Measurements from ENCODE around the gene FOXK2.
"Not testable (repeated sequence)": the region's sequence is repeated elsewhere in the genome, so short reads cannot be mapped to it uniquely, and the experiment has no call there.

FOXK2 gene

DNA sequence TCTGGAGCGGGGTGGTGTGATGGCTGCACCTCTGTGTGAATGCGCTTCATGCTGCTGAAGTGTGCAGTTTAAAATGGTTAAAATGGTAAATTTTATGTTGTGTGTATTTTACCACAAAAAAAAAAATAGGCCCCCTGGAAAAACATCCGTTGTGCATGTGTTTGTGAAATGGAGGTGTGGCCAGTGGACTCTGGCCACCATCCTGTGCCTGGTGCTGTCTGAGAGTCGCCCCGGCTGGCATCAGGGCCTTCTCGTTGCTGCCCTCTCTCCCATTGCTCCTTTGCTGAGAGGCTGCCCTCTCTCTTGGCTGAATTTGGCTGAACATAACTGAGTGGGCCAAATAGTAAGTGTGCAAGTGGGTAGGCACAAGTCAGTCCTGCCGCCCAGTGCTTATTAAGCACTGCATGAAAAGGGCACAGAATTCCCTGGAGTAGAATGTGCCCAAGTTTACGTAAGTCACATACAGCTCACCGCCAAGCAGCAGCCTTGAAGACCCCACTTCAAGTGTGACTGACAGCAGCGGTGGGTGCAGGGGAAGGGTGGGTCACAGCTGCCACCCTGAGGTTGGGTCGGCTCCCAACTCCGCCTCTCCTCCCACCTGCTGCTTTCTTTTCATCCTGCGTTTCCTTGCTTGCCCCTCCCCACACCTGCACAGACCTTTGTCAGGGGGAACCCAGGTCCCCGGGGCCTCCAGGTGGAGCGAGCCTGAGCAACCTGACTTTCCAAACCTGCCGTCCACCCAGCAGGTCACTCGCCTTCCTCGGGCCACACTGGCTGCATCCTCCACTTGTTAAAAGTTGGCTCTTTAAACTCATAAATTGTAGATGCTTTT is 46.8 kb downstream of the FOXK2 start:
- DNase-seq: no peak

DNA sequence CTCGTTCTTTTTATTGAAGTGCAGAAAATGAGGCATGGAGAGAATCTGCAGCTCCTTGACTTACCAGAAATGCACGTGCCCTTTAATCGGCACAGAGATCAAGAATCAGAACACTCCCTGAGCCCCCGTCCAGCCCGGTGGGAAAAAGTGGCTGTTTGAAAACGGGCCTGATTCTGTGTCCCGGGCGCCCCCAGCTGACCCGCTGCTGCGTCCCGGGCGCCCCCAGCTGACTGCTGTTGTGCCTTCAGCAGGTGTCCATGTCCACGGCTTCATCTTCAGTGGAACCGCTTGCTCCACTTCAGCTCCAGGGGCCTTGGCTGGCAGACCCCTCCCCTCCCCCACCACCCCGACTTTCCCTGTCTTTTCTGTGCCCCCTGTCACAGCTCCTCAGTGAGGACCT is 47.8 kb downstream of the FOXK2 start:
- DNase-seq: no peak

DNA sequence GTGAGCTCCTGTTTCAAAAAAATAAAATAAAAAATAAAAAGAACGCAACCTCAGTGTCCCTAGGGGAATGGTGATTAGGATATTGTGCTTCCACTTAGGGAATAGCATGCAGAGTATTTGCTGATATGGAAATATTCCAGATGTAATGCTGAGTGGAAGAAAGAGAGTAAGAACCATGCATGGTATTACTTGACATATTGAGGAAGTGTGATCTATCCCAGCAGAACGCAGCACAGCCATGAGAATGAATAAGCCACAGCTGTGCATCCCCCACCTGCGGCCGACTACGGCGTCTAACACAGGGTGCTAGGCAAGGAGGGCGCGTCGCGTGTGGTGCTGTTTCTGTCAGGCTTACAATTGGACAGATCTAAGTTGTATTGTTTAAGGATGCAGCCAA is 49.5 kb downstream of the FOXK2 start:
- DNase-seq: no peak

DNA sequence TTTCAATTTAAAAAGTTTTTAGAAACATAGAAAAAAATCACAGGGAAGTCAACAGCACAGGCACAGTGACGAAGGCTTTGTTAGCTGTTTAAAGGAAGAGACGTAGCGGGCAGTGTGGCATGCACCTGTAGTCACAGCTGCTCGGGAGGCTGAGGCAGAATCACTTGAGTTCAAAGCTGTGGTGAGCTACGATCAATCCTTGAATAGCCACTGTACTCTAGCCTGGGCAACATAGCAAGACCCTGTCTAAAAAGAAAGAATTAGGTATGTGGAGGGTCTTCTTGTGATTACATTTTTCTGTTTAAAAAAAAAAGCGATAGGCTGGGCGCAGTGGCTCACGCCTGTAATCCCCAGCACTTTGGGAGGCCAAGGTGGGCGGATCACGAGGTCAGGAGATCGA is 50.1 kb downstream of the FOXK2 start:
- no peak for DNase-seq

DNA sequence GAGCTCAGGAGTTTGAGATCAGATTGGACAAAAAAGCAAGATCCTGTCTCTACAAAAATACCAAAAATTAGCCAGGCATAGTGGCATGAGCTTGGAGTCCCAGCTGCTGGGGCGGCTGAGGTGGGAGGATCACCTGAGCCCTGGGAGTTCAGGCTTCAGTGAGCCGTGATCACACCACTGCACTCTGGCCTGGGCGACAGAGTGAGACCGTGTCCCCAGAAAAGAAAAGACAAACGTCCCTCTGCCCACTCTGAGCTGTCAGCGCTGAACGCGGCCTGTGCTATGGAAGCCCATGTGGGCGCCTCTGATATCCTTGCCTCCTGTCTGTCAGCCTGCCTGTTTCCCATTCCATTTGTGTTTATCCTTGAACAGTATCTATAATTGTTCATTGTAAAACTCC is 50.7 kb downstream of the FOXK2 start:
- DNase-seq: no peak

DNA sequence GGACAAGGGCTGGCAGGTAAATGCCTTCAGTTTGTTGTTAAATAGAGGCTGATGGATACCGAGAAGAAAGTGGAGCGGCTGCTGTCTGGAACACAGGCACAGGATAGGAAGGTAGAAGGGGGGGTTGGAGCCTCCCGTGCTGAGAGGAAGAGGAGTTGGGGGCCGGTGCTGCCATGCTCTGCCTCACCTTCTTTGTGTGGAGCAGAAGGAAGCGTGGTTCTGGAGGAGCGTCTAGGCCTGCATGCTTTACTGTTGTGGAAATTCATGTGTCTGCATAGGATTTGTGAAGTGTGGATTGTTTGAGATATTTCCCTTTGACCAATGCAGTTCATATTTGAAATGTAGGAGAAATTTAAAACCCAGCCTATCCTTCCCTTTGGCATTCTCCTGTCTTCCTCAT is 52.3 kb downstream of the FOXK2 start:
- DNase-seq: no peak

DNA sequence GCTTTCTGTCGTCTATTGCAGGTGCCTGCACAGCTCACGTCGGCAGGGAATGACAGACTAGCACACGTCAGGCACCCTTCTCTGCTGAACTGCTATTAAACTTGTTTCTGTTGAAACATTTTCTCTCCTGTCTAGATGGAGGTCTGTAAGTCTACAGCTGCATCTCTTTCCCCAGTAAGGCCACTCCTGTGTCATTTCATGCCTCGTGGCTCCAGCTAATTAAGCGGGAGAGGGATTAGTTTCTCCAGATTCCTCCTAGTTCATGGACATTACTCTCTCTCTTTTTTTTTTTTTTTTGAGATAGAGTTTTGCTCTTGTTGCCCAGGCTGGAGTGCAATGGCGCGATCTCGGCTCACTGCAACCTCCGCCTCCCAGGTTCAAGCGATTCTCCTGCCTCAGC is 54.5 kb downstream of the FOXK2 start:
- no peak for DNase-seq

DNA sequence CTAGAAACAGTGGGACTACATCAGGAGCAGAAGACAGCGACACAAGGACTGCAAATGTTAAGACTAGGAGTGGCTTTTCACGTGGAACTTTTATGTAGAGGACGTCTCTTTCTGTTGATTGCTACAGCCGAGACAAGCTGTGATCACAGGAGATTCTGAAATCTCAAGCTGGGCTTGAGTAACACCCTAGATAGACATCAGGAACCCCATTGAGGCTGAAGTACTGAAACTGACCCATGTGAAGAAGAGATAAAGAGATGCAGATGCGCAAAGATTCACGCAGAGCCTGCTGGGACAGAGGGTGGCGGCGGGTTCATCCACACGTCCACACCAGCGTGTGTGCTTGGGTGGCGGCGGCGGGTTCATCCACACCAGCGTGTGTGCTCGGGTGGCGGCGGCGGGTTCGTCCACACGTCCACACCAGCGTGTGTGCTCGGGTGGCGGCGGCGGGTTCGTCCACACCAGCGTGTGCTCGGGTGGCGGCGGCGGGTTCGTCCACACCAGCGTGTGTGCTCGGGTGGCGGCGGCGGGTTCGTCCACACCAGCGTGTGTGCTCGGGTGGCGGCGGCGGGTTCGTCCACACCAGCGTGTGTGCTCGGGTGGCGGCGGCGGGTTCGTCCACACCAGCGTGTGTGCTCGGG is 56.2 kb downstream of the FOXK2 start:
- DNase-seq: not testable (repeated sequence)

DNA sequence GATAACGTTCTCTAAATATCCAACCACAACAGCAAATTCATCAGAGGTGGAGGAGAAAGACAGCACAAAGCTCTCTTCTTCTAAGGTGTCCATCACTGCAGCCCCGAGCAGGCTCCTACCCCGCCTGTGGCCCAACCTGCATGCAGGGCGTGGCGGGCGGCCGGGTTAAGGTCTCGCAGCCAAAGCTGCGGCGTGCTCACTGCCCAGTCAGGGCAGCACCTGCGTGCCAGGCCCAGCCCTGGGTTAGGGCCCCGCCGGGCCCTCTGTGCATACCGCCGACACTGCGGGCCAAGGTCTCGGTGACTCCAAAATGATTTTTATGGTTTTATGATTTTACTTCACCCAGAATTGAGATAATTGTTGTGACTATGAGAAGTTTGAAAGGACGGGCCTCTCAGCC is 57.8 kb downstream of the FOXK2 start:
- DNase-seq: no peak

DNA sequence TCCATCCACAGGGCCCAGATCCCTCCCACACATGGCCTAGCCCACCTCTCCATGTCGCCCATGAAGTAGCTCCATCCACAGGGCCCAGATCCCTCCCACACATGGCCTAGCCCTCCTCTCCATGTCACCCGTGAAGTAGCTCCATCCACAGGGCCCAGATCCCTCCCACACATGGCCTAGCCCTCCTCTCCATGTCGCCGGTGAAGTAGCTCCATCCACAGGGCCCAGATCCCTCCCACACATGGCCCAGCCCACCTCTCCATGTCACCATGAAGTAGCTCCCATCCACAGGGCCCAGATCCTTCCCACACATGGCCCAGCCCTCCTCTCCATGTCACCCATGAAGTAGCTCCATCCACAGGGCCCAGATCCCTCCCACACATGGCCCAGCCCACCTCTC is 60.4 kb downstream of the FOXK2 start:
- DNase-seq: not testable (repeated sequence)

DNA sequence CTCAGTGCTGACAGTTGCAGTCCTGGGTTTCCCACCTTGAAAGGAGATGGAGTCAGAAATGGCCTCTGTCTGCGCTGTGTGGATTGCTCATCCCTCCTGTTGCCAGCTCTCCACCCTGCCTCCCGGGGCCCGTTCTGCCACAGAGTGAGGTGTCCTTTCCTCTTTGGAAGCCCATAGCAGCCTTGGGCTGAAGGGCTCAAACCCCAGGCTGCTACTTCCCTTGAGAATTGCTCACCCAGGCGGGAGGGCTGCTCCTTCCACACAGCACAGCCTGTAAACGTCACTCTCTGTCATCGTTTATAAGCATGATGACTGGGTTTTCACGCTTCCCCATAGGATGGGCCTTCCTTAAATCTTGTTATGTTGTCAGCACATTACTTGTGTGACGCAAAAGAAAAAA is 62.7 kb downstream of the FOXK2 start:
- DNase-seq: no peak

DNA sequence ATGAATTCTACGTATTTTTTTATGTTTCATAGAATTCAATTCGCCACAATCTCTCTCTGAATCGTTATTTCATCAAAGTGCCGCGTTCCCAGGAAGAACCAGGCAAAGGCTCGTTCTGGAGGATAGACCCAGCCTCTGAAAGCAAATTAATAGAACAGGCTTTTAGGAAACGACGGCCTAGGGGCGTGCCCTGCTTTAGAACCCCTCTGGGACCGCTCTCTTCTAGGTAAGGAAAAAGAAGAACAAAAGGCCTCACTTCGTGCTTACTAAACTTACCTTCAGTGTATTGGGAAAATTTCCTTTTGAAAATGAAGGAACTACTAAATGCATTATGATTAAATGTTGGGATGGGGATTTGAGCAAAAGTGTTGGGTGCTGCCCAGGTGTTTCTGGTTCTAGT is 63.2 kb downstream of the FOXK2 start:
- DNase-seq: no peak

DNA sequence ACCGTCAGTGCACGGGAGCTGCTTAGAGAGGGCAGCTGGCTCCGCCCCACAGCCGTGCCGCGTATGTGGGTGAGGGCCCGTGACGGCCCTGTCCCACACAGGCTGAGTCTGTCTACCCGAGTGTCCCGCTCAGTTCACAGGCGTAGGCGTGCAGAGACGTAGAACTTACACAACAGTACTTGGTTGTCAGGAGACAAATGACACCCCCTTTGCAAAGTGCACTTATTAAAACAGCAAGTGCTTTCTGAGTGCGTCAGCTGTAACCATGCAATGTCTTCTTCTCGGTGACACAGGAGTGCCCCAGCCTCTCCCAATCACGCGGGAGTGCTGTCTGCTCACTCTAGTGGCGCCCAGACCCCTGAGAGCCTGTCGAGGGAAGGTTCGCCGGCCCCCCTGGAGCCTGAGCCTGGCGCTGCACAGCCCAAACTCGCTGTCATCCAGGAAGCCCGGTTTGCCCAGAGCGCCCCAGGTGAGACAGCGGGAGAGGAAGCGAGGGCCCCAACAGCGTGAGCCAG is 64.2 kb downstream of the FOXK2 start:
- no peak for DNase-seq

DNA sequence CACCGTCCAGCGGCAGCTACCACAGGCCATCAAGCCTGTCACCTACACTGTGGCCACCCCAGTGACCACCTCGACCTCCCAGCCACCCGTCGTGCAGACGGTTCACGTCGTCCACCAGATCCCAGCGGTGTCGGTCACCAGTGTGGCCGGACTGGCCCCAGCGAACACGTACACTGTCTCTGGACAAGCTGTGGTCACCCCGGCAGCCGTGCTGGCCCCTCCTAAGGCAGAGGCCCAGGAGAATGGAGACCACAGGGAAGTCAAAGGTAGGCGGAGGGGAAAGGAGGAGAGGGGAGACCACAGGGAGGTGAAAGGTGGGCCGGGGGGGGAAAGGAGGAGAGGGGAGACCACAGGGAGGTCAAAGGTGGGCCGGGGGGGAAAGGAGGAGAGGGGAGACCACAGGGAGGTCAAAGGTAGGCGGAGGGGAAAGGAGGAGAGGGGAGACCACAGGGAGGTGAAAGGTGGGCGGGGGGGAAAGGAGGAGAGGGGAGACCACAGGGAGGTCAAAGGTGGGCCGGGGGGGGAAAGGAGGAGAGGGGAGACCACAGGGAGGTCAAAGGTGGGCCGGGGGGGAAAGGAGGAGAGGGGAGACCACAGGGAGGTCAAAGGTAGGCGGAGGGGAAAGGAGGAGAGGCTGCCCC is 66.5 kb downstream of the FOXK2 start:
- DNase-seq: peak; percentile 46

DNA sequence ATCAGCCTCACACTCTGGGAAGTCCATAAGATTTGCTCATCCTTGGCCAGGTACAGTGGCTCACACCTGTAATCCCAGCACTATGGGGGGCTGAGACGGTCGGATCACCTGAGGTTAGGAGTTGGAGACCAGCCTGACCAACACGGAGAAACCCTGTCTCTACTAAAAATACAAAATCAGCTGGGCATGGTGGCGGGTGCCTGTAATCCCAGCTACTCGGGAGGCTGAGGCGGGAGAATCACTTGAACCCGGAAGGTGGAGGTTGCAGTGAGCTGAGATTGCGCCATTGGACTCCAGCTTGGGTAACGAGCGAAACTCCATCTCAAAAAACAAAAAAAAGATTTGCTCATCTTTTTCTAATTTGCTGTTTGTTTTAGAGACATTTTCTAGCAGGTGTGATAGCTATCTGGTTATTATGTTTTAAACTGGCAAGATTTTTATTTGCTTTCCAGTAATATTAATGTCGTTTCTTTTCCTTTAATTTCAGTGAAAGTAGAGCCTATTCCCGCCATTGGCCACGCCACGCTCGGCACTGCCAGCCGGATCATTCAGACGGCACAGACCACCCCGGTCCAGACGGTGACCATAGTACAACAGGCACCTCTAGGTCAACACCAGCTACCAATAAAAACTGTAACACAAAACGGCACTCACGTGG is 67.2 kb downstream of the FOXK2 start:
- DNase-seq: no peak

DNA sequence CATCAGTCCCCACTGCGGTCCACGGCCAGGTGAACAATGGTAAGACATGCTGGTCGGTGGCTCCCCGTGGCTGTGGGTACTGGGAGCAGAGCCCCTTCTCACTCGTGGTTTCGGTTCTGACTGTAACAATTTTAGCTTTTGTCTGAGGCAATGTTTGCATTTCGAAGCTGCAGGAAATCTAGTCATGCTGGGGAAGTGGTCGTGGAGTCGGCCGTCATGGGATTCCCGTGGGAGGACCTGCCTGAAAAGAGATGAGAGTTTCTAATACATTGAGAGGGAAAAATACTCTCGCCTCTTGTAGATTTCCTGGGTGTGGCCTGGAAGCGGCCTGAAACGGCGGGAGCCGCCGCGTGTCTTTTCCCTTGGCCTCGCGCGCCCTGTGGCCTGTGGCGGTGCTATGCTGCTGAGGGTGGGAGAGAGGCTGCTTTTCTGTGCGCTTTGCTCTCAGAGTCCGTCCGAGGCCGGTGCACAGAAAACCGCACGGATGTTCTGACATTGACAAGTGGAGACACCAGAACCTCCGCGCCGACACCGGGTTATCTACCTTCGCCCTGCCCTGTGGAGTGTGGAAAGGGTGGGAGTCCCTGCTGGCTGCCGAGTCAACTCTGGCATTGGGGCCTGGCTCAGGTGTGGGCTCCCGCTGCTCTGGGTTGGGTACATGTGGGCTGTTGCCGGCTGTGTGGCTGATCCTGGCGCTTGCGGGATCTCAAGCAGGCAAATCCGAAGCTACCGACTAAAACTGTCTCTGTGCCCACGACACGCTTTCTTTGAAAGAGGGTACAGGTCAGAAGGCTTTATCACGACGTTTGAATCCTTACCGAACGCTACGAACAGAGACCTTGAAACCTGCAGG is 67.9 kb downstream of the FOXK2 start:
- no peak for DNase-seq

DNA sequence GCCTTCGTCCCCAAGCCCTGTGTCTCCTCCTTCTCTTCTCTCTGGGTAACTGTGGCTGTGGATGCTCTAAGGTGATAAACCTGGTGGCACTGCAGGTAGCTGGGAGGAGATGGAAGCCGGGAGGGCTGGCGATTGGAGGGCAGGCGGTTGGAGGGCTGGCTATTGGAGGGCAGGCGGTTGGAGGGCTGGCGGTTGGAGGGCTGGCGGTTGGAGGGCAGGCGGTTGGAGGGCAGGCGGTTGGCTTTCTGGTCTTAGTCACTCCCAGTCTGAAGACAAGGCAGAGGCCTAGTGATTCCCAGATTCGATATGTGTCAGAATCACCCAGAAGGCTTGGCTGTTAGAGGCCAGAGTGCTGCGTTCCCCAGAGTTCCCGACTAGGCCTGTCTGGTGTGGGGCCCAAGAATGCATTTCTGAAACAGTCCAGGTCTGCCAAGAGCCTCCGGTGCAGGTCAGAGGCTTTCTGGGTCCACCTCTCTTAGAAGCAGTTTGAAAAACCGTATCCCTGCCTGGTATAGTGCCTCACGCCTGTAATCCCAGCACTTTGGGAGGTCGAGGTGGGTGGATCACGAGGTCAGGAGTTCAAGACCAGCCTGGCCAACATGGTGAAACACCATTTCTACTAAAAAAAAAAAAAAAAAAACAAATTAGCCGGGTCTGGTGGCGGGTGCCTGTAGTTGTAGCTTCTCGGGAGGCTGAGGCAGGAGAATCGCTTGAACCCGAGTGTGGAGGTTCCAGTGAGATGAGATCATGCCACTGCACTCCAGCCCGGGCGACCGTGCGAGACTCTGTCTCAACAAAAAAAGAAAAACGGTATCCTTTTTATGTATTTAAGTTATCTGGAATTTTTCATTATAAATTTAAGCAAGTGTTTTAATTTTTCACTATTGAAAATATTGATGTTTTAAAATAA is 69.0 kb downstream of the FOXK2 start:
- DNase-seq: no peak

DNA sequence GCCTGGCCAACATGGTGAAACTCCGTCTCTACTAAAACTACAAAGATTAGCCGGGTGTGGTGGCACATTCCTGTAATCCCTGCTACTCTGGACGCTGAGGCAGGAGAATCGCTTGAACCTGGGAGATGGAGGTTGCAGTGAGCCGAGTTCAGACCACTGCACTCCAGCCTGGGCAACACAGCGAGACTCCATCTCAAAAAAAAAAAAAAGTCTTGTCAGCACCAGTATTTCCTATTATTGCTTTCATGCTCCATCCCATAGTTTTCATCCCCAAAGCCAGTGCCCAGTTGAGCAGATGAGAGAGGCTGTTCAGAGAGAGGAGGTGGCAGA is 70.3 kb downstream of the FOXK2 start:
- DNase-seq: no peak

DNA sequence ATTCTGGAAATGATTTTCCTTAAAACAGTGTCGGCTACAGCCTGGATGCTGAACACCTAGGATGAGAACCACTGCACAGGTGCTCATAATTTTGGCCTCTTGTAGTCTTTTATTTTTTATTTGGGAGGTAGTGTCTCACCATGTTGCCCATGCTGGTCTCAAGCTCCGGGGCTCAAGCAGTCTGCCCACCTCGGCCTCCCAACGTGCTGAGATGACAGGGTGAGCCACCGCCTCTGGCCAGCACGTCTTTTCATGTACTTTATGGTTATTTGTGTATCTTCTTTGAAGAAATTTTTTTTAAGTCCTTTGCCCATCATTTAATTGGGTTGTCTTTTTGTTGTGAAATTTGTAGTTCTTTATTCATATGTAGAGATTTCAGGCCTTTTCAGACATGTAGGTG is 70.7 kb downstream of the FOXK2 start:
- no peak for DNase-seq

DNA sequence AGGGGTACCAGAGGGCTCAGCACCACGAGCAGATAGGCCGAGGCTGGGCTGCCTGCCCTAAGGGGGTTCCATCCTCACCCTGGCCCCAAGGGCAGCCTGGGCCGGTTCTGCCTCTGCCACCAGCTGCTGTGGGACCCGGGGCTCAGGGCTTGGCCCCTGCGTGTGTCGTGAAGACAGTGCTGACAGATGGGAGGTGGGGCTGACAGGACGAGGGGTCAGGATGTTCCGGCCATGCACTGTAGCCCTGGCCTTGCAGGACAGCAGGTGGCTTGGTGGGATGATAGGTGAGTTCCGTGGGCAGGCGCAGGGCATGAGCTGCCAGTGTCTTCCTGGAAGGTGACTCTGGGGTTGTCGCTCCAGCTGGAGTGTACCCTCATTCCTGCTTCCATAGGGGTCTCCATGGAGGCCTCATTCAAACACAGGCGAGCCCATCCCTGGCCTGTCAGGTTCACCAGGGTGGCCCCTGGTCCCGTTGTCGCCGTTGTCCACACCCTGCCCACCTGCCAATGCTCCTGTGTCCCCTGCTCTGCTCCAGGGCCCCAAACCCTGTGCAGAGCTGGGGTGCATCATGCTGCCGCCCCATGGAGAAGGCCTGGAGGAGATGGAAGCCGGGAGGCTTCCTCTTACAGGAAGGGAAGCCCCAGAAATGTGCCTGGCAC is 71.5 kb downstream of the FOXK2 start:
- DNase-seq: no peak

DNA sequence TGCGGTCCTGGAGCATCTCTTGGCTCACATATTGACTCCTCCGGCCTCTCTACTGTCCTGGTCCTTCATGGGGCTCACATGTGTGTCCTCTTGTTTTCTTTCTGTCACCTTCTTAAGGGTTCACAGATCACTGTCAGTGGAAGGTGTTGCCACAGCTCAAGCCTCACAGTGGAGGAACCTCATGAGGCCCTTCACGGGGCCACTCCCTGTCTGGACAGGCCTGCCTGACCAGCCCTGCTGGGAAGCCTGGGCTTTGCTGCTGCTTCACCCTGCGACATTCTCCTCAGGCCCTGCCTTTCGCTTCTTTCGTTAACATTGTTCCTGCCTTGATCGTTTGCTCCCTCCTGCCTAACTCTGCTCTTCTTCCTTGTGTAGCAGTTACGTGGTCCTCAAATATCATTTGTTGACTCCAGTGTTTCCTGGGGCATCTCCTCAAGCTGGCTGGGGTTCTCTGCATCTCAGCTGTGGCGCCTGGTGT is 72.8 kb downstream of the FOXK2 start:
- DNase-seq: no peak

Measured in activated CD4-positive, alpha-beta T cell treated with anti-CD3 and anti-CD28 coated beads, Interleukin-2, Interleukin-6, amounts not matched to agents 100 ng/mL and 50 ng/mL, durations not matched to agents 16 hours and 8 hours (primary cell).